Neutrophil (primary cell): ENCODE measurements around the gene MSMO1.

ENCODE experiments used
- H3K27ac ChIP-seq: fragments of 200-600 bp; sonication (generic); 2 replicates; pipeline ENCODE4 v1.5.1; 2016; ENCODE audit warnings: mild to moderate bottlenecking, moderate library complexity
- H3K27me3 ChIP-seq: fragments of 200-600 bp; sonication (generic); 2 replicates; pipeline ENCODE4 v1.6.0; 2016; ENCODE audit warnings: mild to moderate bottlenecking
- H3K36me3 ChIP-seq: fragments of 200-600 bp; sonication (generic); 2 replicates; pipeline ENCODE4 v1.5.1; 2017
- H3K4me1 ChIP-seq, 2 experiments: fragments of 200-600 bp in 1 of 2; sonication (generic) in 1 of 2; 1 replicate in 1 of 2; 2 replicates in 1 of 2; pipeline versions ENCODE4 v1.5.1 to v1.6.1; 2013 to 2016; ENCODE audit warnings: low read depth in 1 of 2, low read length in 1 of 2, mild to moderate bottlenecking in 1 of 2, moderate library complexity in 1 of 2; ENCODE audit not compliant: control insufficient read depth in 1 of 2, insufficient read depth in 1 of 2
- H3K4me3 ChIP-seq, 2 experiments: fragments of 200-600 bp in 1 of 2; sonication (generic) in 1 of 2; 1 replicate in 1 of 2; 2 replicates in 1 of 2; pipeline ENCODE4 v1.5.1; 2013 to 2016; ENCODE audit warnings: low read depth in 1 of 2, low read length in 1 of 2, mild to moderate bottlenecking in 1 of 2, moderate library complexity in 1 of 2
- H3K9me3 ChIP-seq: fragments of 200-600 bp; sonication (generic); 2 replicates; pipeline ENCODE4 v1.5.1; 2016
- TF ChIP-seq, protein P1 (sequence below): fragments of 200-600 bp; sonication (generic); IDR thresholded peaks from 2 replicates; pipeline ENCODE4 v1.5.1; 2016; ENCODE audit warnings: antibody characterized with exemption

The MSMO1 gene

DNA sequence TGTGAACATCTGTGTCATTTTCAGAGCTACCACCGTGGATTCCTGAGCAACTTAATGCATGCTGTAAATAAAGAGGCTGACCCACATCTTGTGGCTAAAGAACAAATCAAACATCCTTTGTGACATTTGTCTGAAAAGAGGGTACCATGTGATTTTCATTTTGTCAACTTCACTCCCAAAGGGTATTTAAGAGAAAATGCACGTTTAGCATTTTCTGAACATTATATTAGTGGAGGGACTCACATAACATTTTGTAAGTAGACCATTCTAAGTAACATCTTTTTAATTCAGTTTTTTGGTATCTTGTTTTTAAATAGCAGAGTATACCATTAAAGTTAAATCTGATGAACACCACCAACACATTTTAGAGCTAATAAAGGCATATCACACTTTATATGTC lies 34.3 kb downstream of the MSMO1 start:
- Histone ChIP-seq H3K27me3 (peaks cover 17% of the 10 kb centered on the region), H3K9me3 (no peaks in the 10 kb centered on the region), H3K36me3 (no peaks in the 10 kb centered on the region), H3K27ac (no peak overlapping the region), H3K4me1 (peaks cover 0 to 14% of the 10 kb centered on the region in 2 experiments), H3K4me3 (no peak overlapping the region)
- TF ChIP-seq, protein P1, sequence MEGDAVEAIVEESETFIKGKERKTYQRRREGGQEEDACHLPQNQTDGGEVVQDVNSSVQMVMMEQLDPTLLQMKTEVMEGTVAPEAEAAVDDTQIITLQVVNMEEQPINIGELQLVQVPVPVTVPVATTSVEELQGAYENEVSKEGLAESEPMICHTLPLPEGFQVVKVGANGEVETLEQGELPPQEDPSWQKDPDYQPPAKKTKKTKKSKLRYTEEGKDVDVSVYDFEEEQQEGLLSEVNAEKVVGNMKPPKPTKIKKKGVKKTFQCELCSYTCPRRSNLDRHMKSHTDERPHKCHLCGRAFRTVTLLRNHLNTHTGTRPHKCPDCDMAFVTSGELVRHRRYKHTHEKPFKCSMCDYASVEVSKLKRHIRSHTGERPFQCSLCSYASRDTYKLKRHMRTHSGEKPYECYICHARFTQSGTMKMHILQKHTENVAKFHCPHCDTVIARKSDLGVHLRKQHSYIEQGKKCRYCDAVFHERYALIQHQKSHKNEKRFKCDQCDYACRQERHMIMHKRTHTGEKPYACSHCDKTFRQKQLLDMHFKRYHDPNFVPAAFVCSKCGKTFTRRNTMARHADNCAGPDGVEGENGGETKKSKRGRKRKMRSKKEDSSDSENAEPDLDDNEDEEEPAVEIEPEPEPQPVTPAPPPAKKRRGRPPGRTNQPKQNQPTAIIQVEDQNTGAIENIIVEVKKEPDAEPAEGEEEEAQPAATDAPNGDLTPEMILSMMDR: no peak

DNA sequence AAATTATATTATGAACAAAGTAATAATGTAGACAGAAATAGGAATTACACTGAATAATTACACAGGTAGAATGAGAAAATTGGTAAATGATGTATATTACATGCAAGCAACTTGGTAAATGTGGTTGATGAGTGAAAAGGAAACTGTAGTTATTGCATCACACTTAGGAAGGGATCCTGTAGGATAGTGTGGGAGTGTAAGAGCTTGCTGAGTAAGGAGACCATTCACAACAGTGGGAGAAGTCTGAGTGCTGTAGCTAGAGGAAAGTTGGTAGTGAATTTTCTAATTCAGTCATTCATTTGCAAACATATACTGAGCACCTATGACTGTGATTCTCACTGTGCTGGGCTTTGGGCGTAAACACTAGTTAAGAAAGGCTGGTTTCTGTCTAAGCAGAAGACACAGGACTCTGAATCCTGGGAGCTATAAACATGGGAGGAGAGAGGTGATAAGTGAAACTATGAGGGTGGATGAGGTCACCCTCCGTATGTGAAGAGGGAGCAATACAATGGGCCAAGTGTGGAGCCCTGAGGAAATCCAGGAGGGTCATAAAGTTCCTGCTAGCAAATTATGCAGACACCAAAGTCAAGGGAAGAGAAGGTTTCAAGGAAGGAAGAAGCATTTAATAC lies 37.1 kb downstream of the MSMO1 start:
- H3K9me3 ChIP-seq: no peaks in the 10 kb centered on the region
- TF ChIP-seq, protein P1: no peak
- H3K36me3 ChIP-seq: no peaks in the 10 kb centered on the region
- peaks cover 9% of the 10 kb centered on the region for H3K27me3 ChIP-seq
- no peak overlapping the region for H3K27ac ChIP-seq
- no peak overlapping the region for H3K4me3 ChIP-seq
- peaks cover 0 to 8% of the 10 kb centered on the region in 2 experiments for H3K4me1 ChIP-seq

- no peaks in the 10 kb centered on the region for H3K36me3 ChIP-seq
- no peak overlapping the region for H3K4me3 ChIP-seq
- H3K27ac ChIP-seq: no peak overlapping the region
- TF ChIP-seq, protein P1: no peak
- H3K9me3 ChIP-seq: no peaks in the 10 kb centered on the region
- no peaks in the 10 kb centered on the region for H3K27me3 ChIP-seq
- H3K4me1 ChIP-seq: no peaks in the 10 kb centered on the region
These were observed 39.6 kb downstream of the MSMO1 start for GRCh38 chr4:165367040-165367439.

- H3K36me3 ChIP-seq: no peaks in the 10 kb centered on the region
- TF ChIP-seq, protein P1: no peak
- no peak overlapping the region for H3K27ac ChIP-seq
- H3K9me3 ChIP-seq: no peaks in the 10 kb centered on the region
- H3K27me3 ChIP-seq: no peaks in the 10 kb centered on the region
- H3K4me1 ChIP-seq: no peaks in the 10 kb centered on the region
- no peak overlapping the region for H3K4me3 ChIP-seq
These were observed 40.6 kb downstream of the MSMO1 start for GRCh38 chr4:165368114-165368513.

DNA sequence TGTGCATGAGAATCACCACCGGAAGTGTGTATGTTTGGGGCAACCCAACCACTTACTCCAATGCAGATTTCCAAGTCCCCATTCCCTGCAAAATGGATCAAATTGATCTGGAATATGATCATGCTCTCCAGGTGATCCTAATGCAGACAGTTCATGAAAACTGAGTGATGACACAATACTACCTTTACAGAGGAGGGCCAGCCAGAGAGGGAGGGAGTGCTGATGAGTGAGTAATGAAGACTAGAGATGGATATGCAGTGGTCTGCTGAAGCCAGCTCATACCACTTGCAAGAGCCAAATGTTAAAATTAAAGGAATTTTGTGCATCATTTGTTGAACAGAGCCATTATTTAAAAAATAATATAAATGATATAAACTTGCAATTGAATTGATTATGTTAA lies 41.1 kb downstream of the MSMO1 start:
- TF ChIP-seq, protein P1: no peak
- H3K36me3 ChIP-seq: no peaks in the 10 kb centered on the region

More for the DNA sequence above, 41.1 kb downstream of the MSMO1 start:
- Histone ChIP-seq H3K27me3 (no peaks in the 10 kb centered on the region), H3K4me3 (no peak overlapping the region), H3K27ac (no peak overlapping the region), H3K4me1 (no peaks in the 10 kb centered on the region), H3K9me3 (no peaks in the 10 kb centered on the region)
